ENCODE measurements around the gene CCDC69.

DNA sequence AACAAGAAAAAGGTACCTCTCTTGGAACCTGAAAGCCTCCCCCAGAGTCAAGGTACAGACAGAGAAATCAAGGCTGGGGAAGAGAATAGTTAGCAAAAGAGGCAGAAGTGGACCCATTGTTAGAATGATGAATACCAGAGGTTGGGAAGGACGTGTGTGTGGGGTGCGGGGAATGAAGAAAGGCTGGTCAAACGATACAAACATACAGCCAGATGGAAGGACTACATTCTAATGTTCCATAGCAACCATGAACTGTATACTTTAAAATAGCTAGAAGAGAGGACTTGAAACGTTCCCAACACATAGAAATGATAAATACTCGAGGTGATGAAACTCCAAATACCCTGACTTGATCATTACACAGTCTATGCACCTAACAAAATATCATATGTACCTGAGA is 7.1 kb downstream of the CCDC69 start:
- TF ChIP-seq, protein P1, sequence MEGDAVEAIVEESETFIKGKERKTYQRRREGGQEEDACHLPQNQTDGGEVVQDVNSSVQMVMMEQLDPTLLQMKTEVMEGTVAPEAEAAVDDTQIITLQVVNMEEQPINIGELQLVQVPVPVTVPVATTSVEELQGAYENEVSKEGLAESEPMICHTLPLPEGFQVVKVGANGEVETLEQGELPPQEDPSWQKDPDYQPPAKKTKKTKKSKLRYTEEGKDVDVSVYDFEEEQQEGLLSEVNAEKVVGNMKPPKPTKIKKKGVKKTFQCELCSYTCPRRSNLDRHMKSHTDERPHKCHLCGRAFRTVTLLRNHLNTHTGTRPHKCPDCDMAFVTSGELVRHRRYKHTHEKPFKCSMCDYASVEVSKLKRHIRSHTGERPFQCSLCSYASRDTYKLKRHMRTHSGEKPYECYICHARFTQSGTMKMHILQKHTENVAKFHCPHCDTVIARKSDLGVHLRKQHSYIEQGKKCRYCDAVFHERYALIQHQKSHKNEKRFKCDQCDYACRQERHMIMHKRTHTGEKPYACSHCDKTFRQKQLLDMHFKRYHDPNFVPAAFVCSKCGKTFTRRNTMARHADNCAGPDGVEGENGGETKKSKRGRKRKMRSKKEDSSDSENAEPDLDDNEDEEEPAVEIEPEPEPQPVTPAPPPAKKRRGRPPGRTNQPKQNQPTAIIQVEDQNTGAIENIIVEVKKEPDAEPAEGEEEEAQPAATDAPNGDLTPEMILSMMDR (IDR thresholded peaks at IDR 0.05) = no peak
- TF ChIP-seq POLR2A (IDR thresholded peaks at IDR 0.05) = no peak

All from thyroid gland (tissue), 4 donors.